ENCODE data around the gene EYA3.
A peak's percentile ranks its signal among the peaks of the same experiment; 100 is the strongest.

EYA3 gene

GRCh38 chr1:28070725-28071593 lies 17.5 kb downstream of the EYA3 start:
- no peak for DNase-seq

GRCh38 chr1:28067523-28068090 lies 20.8 kb downstream of the EYA3 start:
- DNase-seq, result no peak

- no peak for DNase-seq
Measured at GRCh38 chr1:28066393-28067154, 21.8 kb downstream of the EYA3 start.

- no peak for DNase-seq
Measured at GRCh38 chr1:28064064-28064463, 24.3 kb downstream of the EYA3 start.

GRCh38 chr1:28062806-28063205 lies 25.6 kb downstream of the EYA3 start:
- no peak for DNase-seq

- DNase-seq, result no peak
Measured at GRCh38 chr1:28058971-28059878, 29.2 kb downstream of the EYA3 start.

GRCh38 chr1:28058168-28058567 lies 30.2 kb downstream of the EYA3 start:
- no peak for DNase-seq

- peak; percentile 67 for DNase-seq
Measured at GRCh38 chr1:28056129-28056925, 32.1 kb downstream of the EYA3 start.

GRCh38 chr1:28050776-28051175 lies 37.6 kb downstream of the EYA3 start:
- no peak for DNase-seq

- DNase-seq, result no peak
Measured at GRCh38 chr1:28046716-28047115, 41.7 kb downstream of the EYA3 start.

GRCh38 chr1:28045777-28046176 lies 42.6 kb downstream of the EYA3 start:
- no peak for DNase-seq

- no peak for DNase-seq
Measured at GRCh38 chr1:28044399-28044798, 44.0 kb downstream of the EYA3 start.

- no peak for DNase-seq
Measured at GRCh38 chr1:28039341-28039740, 49.1 kb downstream of the EYA3 start.

GRCh38 chr1:28037946-28038345 lies 50.5 kb downstream of the EYA3 start:
- no peak for DNase-seq

- DNase-seq, result no peak
Measured at GRCh38 chr1:28037206-28037605, 51.2 kb downstream of the EYA3 start.

GRCh38 chr1:28036431-28036830 lies 52.0 kb downstream of the EYA3 start:
- DNase-seq, result no peak

GRCh38 chr1:28035420-28035819 lies 53.0 kb downstream of the EYA3 start:
- no peak for DNase-seq

GRCh38 chr1:28032281-28032680 lies 56.1 kb downstream of the EYA3 start:
- no peak for DNase-seq

GRCh38 chr1:28031173-28031572 lies 57.2 kb downstream of the EYA3 start:
- no peak for DNase-seq

GRCh38 chr1:28028873-28029654 lies 59.3 kb downstream of the EYA3 start:
- no peak for DNase-seq

- no peak for DNase-seq
Measured at GRCh38 chr1:28027660-28028059, 60.8 kb downstream of the EYA3 start.

All from CD4-positive, alpha-beta T cell treated with Interleukin-17A for 1 hour (primary cell).